Mucosa of rectum (tissue), 2 donors: ENCODE measurements around the gene ATAD3B.
"Not testable (repeated sequence)": the region's sequence is repeated elsewhere in the genome, so short reads cannot be mapped to it uniquely, and the experiment has no call there.

Experiments
- H3K27ac ChIP-seq, 2 donors: one replicate each; pipeline ENCODE4 v1.7.0; 2013; ENCODE audit warnings: inconsistent platforms in 2 of 2, low read depth in 2 of 2, low read length in 2 of 2
- H3K27me3 ChIP-seq, 2 donors: one replicate each; pipeline ENCODE4 v1.7.0; 2013; ENCODE audit warnings: low read length in 2 of 2; ENCODE audit not compliant: control insufficient read depth in 2 of 2, insufficient read depth in 2 of 2
- H3K36me3 ChIP-seq, 2 donors: one replicate each; pipeline ENCODE4 v1.7.0; 2013; ENCODE audit warnings: low read length in 2 of 2; ENCODE audit not compliant: control insufficient read depth in 2 of 2, insufficient read depth in 2 of 2
- H3K4me1 ChIP-seq, 2 donors: one replicate each; pipeline ENCODE4 v1.7.0; 2013; ENCODE audit warnings: low read length in 2 of 2, mild to moderate bottlenecking in 1 of 2; ENCODE audit not compliant: control insufficient read depth in 2 of 2, insufficient read depth in 2 of 2
- H3K4me3 ChIP-seq, 2 donors: one replicate each; pipeline ENCODE4 v1.7.0; 2013; ENCODE audit warnings: low read length in 2 of 2
- H3K9ac ChIP-seq, 2 donors: one replicate each; pipeline ENCODE4 v1.7.0; 2013; ENCODE audit warnings: low read length in 2 of 2, low read depth in 1 of 2, mild to moderate bottlenecking in 1 of 2
- H3K9me3 ChIP-seq, 2 donors: one replicate each; pipeline ENCODE4 v1.7.0; 2013; ENCODE audit warnings: low read length in 2 of 2; ENCODE audit not compliant: control insufficient read depth in 2 of 2
- donor health status: healthy.
- donor health status: Normal muscosa, but diverticular disease.

ATAD3B gene

DNA sequence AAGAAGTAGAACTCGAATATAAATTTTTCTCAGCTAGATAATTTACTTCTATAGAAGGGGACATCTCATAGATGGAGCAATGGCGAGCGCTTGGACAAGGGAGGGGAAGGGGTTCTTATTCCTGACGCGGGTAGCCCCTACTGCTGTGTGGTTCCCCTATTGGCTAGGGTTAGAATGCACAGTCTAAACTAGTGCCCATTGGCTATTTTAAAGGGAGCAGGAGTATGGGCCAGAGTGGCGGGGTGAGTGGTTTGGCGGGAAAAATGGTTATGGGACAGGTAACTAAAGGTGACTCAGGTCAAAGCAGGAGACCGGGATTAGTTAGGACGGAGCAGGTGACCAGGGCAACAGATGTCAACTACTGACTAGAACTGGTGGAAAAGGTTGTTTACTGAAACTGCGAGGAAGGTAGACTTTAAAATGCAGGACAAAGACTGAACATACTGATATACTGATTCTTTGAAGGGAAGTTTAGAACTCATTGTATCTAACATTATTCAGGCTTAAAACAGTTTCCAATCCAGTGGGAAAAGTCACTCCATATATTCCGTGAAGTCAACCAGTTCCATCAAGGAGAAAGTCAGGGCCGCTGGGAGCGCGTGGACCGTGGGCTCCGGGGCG lies 39.5 kb downstream of the ATAD3B start:
- H3K9me3 ChIP-seq: no peaks in the 10 kb centered on the region
- H3K36me3 ChIP-seq: no peaks in the 10 kb centered on the region
- H3K27me3 ChIP-seq: no peaks in the 10 kb centered on the region
- peak overlapping the region; percentile 82 to 94 for H3K27ac ChIP-seq
- peaks cover 3 to 6% of the 10 kb centered on the region in 2 donors for H3K4me1 ChIP-seq
- peak overlapping the region; percentile 84 to 86 for H3K9ac ChIP-seq
- H3K4me3 ChIP-seq: peak overlapping the region; percentile 73 to 84

DNA sequence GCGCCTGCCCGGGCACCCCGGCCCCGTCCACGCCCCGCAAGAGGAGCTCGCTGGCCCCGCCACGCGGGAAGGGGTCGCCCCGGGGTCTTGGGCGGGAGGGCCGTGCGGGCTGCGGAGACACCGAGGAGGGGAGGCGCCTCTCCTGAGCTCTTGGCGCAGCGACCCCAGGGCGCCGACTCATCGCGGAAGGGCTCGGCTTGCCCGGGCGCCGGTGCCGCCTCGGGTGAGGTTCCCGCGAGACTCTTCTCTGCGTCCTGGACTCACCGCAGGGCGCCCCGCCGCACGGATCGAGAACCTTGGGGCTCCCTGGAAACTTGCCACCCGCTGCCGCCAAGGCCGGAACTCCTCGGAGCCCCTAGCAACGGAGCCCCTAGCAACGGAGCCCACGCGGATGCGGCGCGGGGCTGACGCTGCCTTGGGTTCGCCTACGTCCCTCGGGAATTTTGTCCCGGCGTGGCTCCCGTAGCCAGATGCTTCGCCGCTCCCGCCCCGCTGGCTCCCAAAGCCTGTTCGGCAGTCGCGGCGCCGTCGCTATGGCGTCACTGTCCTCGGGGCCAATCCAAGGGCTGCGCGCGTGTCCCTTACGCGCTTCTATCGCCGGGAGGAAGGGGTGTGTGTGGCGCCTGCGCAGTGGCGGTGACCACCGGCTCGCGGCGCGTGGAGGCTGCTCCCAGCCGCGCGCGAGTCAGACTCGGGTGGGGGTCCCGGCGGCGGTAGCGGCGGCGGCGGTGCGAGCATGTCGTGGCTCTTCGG lies 40.1 kb downstream of the ATAD3B start, which contains the start of gene ATAD3A:
ATAD3A (plus strand) TSS at position 630 of the 753 bp plus-strand sequence; CDS start at position 737, 107 bp downstream.
- peaks cover 3 to 6% of the 10 kb centered on the region in 2 donors for H3K4me1 ChIP-seq
- H3K36me3 ChIP-seq: no peaks in the 10 kb centered on the region
- peak within 1 kb of the TSS; percentile 82 to 94 for H3K27ac ChIP-seq
- no peaks in the 10 kb centered on the region for H3K9me3 ChIP-seq
- peak within 1 kb of the TSS; percentile 73 to 84 for H3K4me3 ChIP-seq
- no peaks in the 10 kb centered on the region for H3K27me3 ChIP-seq
- peak within 1 kb of the TSS; percentile 84 to 86 for H3K9ac ChIP-seq

DNA sequence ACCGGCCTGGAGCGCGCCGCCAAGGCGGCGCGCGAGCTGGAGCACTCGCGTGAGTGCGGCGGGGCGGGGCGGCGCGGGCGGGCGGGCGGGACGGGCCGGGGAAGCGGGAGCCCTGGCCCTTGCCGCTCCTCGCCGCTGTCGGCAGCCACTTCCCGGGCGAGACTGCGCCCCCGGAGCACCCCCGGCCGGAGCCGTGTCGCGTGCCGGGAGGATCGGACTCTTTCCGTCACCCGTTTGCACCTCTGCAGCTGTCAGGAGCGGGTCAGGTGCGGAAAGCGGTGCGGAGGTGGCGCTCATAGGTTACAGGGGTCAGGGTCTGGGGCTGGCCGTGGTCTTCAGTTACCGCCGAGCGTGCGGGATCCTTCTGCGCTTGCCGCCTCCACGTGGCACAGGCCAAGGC lies 40.9 kb downstream of the ATAD3B start:
- H3K9me3 ChIP-seq, H3K27me3 ChIP-seq, H3K36me3 ChIP-seq, H3K27ac ChIP-seq, H3K4me1 ChIP-seq: not testable (repeated sequence)
- peak overlapping the region in 1 of 2 donors; percentile 54 for H3K9ac ChIP-seq
- H3K4me3 ChIP-seq: peak overlapping the region; percentile 50 to 54

DNA sequence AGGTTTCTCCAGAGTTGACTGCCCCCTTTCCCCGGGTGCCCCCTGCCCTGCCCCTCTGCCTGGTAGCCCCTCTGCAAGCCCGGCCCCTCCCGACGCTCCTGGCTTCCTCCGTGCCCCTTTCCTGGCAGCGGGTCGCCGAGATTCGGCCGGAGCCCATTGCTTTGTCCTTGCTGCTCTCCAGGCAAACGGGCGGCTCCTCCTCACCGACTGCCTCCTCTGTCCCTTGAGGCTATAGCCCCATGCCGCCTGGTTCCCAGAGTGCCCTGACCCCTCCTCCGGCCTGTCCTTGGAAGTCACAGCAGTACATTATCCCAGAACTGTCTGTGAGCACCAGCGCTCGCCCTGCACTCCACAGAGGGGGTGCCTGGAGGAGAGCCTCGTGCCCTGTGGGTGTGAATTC lies 42.1 kb downstream of the ATAD3B start:
- H3K27ac ChIP-seq, H3K9ac ChIP-seq, H3K4me3 ChIP-seq, H3K4me1 ChIP-seq, H3K27me3 ChIP-seq, H3K36me3 ChIP-seq, H3K9me3 ChIP-seq: not testable (repeated sequence)

DNA sequence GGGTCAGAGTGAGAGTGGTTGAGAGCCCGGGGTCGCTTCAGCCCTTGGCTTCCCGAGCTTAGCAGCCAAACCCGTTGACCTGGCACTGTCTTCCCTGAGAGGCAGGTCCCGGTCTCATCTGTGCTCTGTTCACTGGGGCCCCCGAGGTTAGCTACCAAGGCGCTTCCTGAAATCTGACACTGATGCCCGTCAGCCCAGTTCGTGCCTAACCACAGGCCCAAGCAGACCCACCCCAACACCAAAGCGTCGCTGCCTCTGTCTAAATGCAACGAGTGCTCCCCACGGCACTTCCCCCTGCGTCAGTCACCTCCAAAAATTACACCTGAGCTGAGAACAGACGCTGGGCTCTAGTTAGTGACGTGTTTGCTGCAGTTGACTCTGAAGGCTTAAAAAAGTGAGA lies 42.8 kb downstream of the ATAD3B start:
- H3K27ac ChIP-seq, H3K4me1 ChIP-seq, H3K36me3 ChIP-seq, H3K9ac ChIP-seq, H3K4me3 ChIP-seq, H3K9me3 ChIP-seq, H3K27me3 ChIP-seq: not testable (repeated sequence)

DNA sequence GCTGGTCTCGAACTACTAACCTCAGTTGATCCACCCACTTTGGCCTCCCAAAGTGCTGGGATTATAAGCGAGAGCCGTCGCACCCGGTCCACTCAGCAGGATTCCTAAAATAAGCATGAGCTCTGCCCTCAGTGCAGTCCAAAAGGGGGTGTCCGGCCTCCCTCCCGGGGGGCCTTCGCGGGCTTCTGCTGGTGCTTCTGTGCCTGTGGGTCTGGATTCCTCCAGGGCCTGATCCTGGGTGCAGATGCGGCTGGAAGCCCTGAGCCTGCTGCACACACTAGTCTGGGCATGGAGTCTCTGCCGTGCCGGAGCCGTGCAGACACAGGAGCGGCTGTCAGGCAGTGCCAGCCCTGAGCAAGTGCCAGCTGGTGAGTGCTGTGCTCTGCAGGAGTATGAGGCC lies 45.4 kb downstream of the ATAD3B start:
- H3K9me3 ChIP-seq, H3K4me3 ChIP-seq, H3K27me3 ChIP-seq, H3K9ac ChIP-seq, H3K27ac ChIP-seq, H3K4me1 ChIP-seq: not testable (repeated sequence)
- peaks cover 7 to 10% of the 10 kb centered on the region in 2 donors for H3K36me3 ChIP-seq

DNA sequence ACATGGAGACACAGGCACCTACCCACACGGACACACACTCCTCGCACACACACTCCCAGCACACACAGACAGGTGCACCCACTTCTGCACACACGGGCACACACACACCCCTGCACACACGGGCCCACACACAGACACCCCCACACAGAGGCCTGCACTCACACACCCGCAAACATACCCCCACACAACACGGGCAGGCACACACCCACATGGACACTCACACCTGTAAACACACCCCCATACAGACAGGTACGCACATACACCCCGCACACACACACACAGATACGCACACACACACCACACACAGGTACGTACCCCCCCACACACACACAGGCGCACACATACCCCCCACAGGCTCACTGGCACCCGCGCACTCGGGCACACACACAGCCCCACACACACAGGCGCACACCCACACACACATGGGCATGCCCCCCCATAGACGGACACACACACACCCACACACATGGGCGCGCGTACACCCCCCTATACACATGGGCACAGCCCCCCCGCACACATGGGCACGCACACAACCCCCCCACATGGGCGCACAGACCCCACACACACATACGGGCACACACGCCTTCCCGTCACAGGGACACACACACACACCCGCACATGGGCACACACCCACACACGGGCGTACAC lies 46.5 kb downstream of the ATAD3B start:
- Histone ChIP-seq H3K36me3 (peaks cover 7 to 10% of the 10 kb centered on the region in 2 donors), H3K27ac (no peak overlapping the region), H3K9me3 (no peaks in the 10 kb centered on the region), H3K4me3 (no peak overlapping the region), H3K9ac (no peak overlapping the region), H3K4me1 (no peaks in the 10 kb centered on the region), H3K27me3 (no peaks in the 10 kb centered on the region)

DNA sequence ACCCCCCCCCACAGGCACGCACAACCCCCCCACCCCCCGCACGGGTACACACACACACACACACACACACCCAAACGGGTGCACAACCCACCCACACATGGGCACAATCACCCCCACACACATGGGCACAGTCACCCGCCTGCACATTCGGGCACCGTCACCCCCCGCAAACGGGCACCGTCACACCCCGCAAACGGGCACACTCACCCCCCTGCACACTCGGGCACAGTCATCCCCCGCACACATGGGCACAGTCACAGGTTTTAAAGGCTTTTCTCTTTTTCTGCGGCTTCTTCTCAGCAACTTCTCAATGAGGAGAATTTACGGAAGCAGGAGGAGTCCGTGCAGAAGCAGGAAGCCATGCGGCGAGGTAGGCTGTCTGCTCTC lies 47.0 kb downstream of the ATAD3B start:
- not testable (repeated sequence) for H3K9ac ChIP-seq, H3K27me3 ChIP-seq, H3K4me1 ChIP-seq, H3K27ac ChIP-seq, H3K9me3 ChIP-seq, H3K4me3 ChIP-seq
- peaks cover 7 to 10% of the 10 kb centered on the region in 2 donors for H3K36me3 ChIP-seq

DNA sequence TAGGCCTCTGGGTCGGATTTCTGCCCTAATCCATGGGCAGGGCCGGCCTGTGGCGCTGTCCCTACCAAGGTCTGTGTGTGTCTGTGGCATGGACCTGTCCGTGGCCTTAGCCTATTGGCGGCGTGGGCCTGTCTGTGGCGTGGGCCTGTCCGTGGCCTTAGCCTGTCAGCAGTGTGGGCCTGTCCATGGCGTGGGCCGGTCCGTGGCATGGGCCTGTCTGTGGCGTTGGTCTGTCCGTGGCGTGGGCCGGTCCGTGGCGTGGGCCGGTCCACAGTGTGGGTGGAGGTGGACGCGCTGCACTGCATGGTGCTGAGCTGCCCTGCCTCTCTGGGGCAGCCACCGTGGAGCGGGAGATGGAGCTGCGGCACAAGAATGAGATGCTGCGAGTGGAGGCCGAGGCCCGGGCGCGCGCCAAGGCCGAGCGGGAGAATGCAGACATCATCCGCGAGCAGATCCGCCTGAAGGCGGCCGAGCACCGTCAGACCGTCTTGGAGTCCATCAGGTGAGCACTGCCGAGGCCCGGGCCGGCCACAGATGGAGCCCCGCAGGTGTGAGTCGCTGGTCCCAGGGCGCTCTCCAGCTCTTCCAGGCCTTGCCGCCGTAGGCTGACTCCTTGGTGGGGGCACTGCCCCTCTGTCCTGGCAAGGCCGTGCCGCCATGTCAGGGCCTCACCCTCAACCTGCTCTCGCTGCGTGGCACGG lies 48.4 kb downstream of the ATAD3B start:
- H3K36me3 ChIP-seq: peaks cover 7 to 10% of the 10 kb centered on the region in 2 donors
- not testable (repeated sequence) for H3K27ac ChIP-seq, H3K4me1 ChIP-seq, H3K9ac ChIP-seq, H3K9me3 ChIP-seq, H3K4me3 ChIP-seq, H3K27me3 ChIP-seq

DNA sequence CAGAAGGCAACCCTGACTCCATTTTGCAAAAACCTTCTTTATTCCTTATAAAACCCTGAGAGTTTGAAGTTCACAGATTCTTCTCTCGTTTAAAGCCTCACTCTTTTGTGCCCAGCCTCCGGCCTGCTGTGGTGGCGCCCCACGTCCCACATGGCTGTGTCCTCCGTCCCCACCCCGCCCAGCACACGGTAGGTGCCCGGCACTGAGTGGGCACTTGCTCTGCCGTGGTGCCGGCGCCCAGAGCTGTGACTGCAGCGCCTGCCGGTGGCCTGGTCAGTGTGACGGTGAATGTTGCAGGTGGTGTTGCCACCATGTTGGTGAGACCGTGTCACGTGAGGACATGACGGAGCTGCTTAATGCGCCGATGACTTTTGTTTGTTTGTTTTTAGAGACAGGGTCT lies 49.8 kb downstream of the ATAD3B start:
- Histone ChIP-seq H3K9ac (no peak overlapping the region), H3K36me3 (peaks cover 7 to 13% of the 10 kb centered on the region in 2 donors), H3K4me1 (no peaks in the 10 kb centered on the region), H3K4me3 (no peak overlapping the region), H3K9me3 (no peaks in the 10 kb centered on the region), H3K27me3 (no peaks in the 10 kb centered on the region), H3K27ac (no peak overlapping the region)
